Osteocyte (in vitro differentiated cells): ENCODE data around the gene GLIS1. TPM values are rescaled to one million over a fixed set of nuclear protein-coding genes. Genes with fewer than 3 reads are reported as not detected.

ENCODE experiments used
- DNase-seq: peaks from one replicate; pipeline ENCODE4 v3.0.0; 2021; ENCODE audit warnings: mixed read lengths; ENCODE audit not compliant: unreplicated experiment; ENCODE audit errors: extremely low spot score
- H3K27ac Mint-ChIP-seq: one replicate; pipeline ENCODE4 v1.8.0; 2021; ENCODE audit warnings: mild to moderate bottlenecking, mixed read lengths; ENCODE audit not compliant: unreplicated experiment
- H3K27me3 Mint-ChIP-seq: one replicate; pipeline ENCODE4 v1.8.0; 2021; ENCODE audit warnings: mixed read lengths; ENCODE audit not compliant: unreplicated experiment
- H3K36me3 Mint-ChIP-seq: one replicate; pipeline ENCODE4 v1.8.0; 2021; ENCODE audit warnings: mixed read lengths; ENCODE audit not compliant: unreplicated experiment
- H3K4me1 Mint-ChIP-seq: one replicate; pipeline ENCODE4 v1.8.0; 2021; ENCODE audit warnings: mixed read lengths; ENCODE audit not compliant: unreplicated experiment
- H3K4me3 Mint-ChIP-seq: one replicate; pipeline ENCODE4 v1.8.0; 2021; ENCODE audit warnings: mild to moderate bottlenecking, moderate library complexity, mixed read lengths; ENCODE audit not compliant: unreplicated experiment
- H3K9me3 Mint-ChIP-seq: one replicate; pipeline ENCODE4 v1.8.0; 2021; ENCODE audit warnings: mixed read lengths; ENCODE audit not compliant: unreplicated experiment
- CTCF ChIP-seq: fragments of 200-600 bp; sonication (generic); IDR thresholded peaks from 2 replicates; pipeline ENCODE4 v1.5.0; 2021; ENCODE audit warnings: antibody characterized with exemption, mild to moderate bottlenecking, moderate library complexity
- total RNA-seq: library from RNA; stranded (reverse); gene quantifications from 2 replicates; pipeline ENCODE4 v1.2.1, GENCODE V29; 2021

The GLIS1 gene
- total RNA-seq, 1 donor from 2014 or later, result 38.3 TPM

DNA sequence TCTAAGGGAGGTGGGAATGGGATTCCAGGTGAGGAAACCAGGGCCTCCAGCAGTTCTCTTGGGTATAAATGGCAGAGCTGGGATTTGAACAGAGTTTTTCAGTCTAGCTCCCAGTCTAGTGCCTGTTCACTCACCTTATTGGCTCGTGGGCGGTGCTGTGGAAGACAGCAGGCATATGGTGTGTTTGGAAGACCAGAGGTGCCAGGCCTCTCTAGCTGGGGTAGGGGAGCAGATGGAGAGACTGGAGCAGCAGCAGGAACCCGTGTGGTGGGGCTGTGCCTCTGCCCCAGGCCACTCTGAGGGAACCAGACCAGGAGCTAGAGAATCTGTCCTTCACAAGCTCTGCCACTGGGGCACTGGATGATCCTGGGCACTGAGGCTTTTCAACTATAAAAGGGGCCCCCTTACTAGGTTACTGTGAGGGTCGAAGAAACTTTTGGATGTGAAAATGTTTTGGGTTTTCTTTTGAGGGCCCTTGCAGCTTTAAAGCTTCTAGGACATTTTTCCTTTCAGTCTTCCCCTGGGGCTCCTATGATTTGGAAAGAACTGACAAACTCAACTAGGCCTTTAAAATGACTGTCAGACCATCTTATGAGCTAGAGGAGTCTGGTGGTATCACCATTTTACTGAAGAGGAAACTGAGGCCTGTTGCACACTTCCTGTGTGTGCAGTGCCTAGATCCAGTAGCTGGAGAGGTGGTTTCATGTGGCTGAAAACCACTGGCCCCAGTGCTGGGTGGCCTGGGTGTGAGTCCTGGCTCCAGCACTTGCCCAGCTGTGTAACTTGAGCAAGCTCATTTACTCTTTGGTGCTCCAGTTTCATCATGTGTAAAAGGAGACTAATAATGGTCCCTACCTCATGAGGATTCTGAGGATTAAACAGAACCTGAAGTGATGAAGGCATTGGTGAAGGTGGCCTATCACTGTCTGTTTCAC is 273.7 kb downstream of the GLIS1 start:
- no peaks in the 10 kb centered on the region for H3K27me3 Mint-ChIP-seq
- H3K9me3 Mint-ChIP-seq, result no peaks in the 10 kb centered on the region
- no peak overlapping the region for H3K4me3 Mint-ChIP-seq
- TF ChIP-seq CTCF, result no peak
- no peak overlapping the region for H3K27ac Mint-ChIP-seq
- peaks cover 1% of the 10 kb centered on the region for H3K4me1 Mint-ChIP-seq
- H3K36me3 Mint-ChIP-seq, result no peaks in the 10 kb centered on the region
- no peak for DNase-seq

DNA sequence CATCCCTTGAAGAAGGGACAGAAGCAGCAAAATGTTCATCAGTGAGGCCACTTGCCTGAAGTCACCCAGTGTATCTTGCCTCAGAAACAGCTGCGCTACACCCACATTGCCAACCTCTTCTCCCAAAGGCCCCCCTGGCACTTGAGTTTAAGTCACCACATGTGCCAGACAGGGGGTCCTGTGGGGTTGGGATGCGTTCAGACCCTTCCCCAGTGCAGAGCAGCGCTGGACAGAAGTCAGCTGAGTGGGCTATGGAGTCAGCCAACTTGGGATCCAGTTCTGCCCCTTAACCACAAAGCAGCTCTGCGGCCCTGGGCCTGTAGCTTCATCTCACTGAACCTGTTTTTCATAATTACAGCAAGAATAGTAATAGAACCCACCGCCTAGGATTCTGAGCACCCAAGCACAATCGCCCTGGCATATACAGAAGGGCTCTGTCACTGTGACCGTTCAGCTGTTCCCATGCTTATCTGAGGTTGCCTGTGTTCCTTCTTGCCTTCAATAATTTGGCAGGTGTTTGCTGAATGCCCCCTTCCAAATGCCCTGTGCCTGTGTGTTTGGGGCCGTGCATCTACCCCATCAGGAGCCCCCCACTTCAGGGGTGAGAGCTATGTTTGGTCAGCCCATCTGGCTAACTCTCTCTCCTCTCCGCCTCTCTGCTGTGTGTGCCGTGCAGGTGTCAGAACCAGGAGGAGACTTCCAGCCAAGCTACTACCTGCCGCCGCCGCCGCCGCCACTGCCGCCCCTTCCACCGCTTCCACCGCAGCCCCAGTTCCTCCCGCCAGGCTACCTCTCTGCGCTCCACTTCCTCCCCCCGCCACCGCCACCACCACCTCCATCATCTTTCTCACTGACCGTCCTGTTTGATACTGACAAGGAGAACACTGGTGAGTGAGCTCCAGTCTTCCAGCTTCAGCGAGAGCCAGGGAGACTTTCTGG is 274.7 kb downstream of the GLIS1 start:
- H3K4me1 Mint-ChIP-seq, result no peaks in the 10 kb centered on the region
- H3K9me3 Mint-ChIP-seq, result no peaks in the 10 kb centered on the region
- H3K36me3 Mint-ChIP-seq, result no peaks in the 10 kb centered on the region
- DNase-seq, result no peak
- no peaks in the 10 kb centered on the region for H3K27me3 Mint-ChIP-seq
- no peak overlapping the region for H3K27ac Mint-ChIP-seq
- no peak for TF ChIP-seq CTCF
- no peak overlapping the region for H3K4me3 Mint-ChIP-seq

GRCh38 chr1:53462769-53463501 is 276.0 kb downstream of the GLIS1 start:
- Mint-ChIP-seq H3K27ac (no peak overlapping the region), H3K4me1 (no peaks in the 10 kb centered on the region), H3K9me3 (no peaks in the 10 kb centered on the region), H3K4me3 (no peak overlapping the region), H3K27me3 (peaks cover 2% of the 10 kb centered on the region), H3K36me3 (no peaks in the 10 kb centered on the region)
- TF ChIP-seq CTCF, result no peak
- no peak for DNase-seq

DNA sequence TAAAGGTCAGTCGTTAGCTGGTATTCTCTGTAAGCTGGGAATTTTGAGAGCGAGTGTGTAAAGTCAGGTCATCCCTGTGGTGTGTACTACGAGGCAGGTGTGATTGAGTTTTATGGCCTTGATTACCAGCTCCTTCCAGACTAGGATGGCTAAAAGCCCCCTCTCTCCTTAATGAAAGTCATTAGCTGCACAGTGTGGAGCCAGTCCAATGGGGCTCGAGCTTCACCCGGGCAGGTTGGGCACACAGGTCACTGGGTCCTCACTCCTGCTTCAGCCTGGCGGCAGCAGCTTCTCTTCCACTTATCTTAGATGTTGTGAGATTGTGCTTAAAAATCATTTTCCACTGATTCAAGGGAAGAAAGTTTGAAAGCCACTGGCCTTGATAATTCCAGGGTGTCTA is 276.8 kb downstream of the GLIS1 start:
- DNase-seq, result no peak
- Mint-ChIP-seq H3K9me3 (no peaks in the 10 kb centered on the region), H3K36me3 (no peaks in the 10 kb centered on the region), H3K27me3 (peaks cover 4% of the 10 kb centered on the region), H3K4me1 (no peaks in the 10 kb centered on the region), H3K4me3 (no peak overlapping the region), H3K27ac (no peak overlapping the region)
- no peak for TF ChIP-seq CTCF
